ENCODE measurements around the gene ENDOV.

Gene ENDOV

DNA sequence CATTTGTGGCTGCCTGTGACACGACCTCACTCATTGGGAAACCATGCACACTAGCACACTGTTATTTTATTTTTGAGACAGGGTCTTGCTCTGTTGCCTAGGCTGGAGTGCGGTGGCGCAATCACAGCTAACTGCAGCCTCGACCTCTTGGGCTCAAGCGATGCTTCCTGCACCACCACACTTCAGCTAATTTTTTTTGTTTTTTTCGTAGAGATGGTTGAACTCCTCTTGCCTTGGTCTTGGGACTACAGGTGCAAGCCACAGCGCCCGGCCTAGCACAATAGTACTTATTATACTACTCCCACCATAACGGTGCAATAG is 64.2 kb downstream of the ENDOV start:
- no peak overlapping the region for H2AK5ac ChIP-seq (ENCODE audit: low read length, severe bottlenecking)
- H2BK5ac ChIP-seq (ENCODE audit: low read depth, low read length, poor library complexity, severe bottlenecking), result no peak overlapping the region
- peaks cover 44% of the 10 kb centered on the region for H3K4me1 ChIP-seq (ENCODE audit: control insufficient read depth, insufficient read depth, low read depth, low read length)
- no peak overlapping the region for H2BK120ac ChIP-seq (ENCODE audit: low read depth, low read length)
- H3K9ac ChIP-seq (ENCODE audit: low read length), result no peak overlapping the region
- no peak overlapping the region for H3K23ac ChIP-seq (ENCODE audit: low read length in 2 of 2)
- H3K18ac ChIP-seq (ENCODE audit: low read depth in 1 of 2, low read length in 2 of 2), result no peak overlapping the region
- no peaks in the 10 kb centered on the region for H3K9me3 ChIP-seq (ENCODE audit: control insufficient read depth, low read length)
- no peaks in the 10 kb centered on the region for H3K79me1 ChIP-seq (replicated peaks; ENCODE audit: low read length, poor library complexity, severe bottlenecking)
- H3K27me3 ChIP-seq (ENCODE audit: control insufficient read depth in 1 of 2, insufficient read depth in 1 of 2, low read length in 2 of 2), result peaks cover 76 to 87% of the 10 kb centered on the region in 2 experiments
- H4K8ac ChIP-seq (ENCODE audit: low read length), result no peak overlapping the region
- no peak overlapping the region for H4K91ac ChIP-seq (ENCODE audit: low read length)
- no peak overlapping the region for H3K4me3 ChIP-seq (ENCODE audit: insufficient read depth in 1 of 2, low read depth in 1 of 2, low read length in 2 of 2)
- H3K36me3 ChIP-seq (ENCODE audit: control insufficient read depth in 1 of 2, insufficient read depth in 2 of 2, low read depth in 1 of 2, low read length in 2 of 2), result no peaks in the 10 kb centered on the region
- no peak overlapping the region for H3K4ac ChIP-seq (ENCODE audit: low read depth in 1 of 2, low read length in 2 of 2)
- no peak overlapping the region for H3K14ac ChIP-seq (ENCODE audit: low read length in 2 of 2)
- no peak overlapping the region for H2AFZ ChIP-seq (ENCODE audit: low read depth, low read length)
- no peak for DNase-seq
- H2BK15ac ChIP-seq (ENCODE audit: low read depth, poor library complexity, severe bottlenecking), result no peak overlapping the region
- 60% methylated on average over 9 of the region's 9 CpGs for WGBS
- H3K27ac ChIP-seq (ENCODE audit: low read length, poor library complexity, severe bottlenecking), result no peak overlapping the region
- H3K4me2 ChIP-seq (ENCODE audit: low read length, poor library complexity, severe bottlenecking), result no peak overlapping the region
- no peak overlapping the region for H2BK12ac ChIP-seq (ENCODE audit: low read length in 2 of 2)

DNA sequence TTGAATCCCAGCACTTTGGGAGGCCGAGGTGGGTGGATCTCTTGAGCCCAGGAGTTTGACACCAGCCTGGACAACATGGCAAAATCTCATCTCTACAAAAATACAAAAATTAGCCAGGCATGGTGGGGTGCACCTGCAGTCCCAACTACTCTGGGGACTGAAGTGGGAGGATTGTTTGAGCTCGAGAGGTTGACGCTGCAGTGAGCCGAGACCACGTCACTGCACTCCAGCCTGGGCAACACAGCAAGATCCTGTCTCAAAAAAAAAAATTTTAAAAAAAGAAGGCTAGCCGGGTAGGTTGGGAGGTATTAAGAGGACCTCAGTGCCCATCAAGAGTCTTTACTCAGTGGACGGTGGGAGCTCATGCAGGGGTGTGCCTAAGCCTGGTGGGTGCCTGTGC is 65.3 kb downstream of the ENDOV start:
- Histone ChIP-seq H4K91ac (ENCODE audit: low read length) (no peak overlapping the region), H2BK120ac (ENCODE audit: low read depth, low read length) (no peak overlapping the region), H3K23ac (ENCODE audit: low read length in 2 of 2) (no peak overlapping the region), H3K14ac (ENCODE audit: low read length in 2 of 2) (no peak overlapping the region), H2BK12ac (ENCODE audit: low read length in 2 of 2) (no peak overlapping the region), H3K4me3 (ENCODE audit: insufficient read depth in 1 of 2, low read depth in 1 of 2, low read length in 2 of 2) (no peak overlapping the region), H2BK5ac (ENCODE audit: low read depth, low read length, poor library complexity, severe bottlenecking) (no peak overlapping the region), H2BK15ac (ENCODE audit: low read depth, poor library complexity, severe bottlenecking) (no peak overlapping the region), H3K79me1 (replicated peaks; ENCODE audit: low read length, poor library complexity, severe bottlenecking) (no peaks in the 10 kb centered on the region), H3K9me3 (ENCODE audit: control insufficient read depth, low read length) (no peaks in the 10 kb centered on the region), H3K9ac (ENCODE audit: low read length) (no peak overlapping the region), H3K4me1 (ENCODE audit: control insufficient read depth, insufficient read depth, low read depth, low read length) (peaks cover 39% of the 10 kb centered on the region), H3K4ac (ENCODE audit: low read depth in 1 of 2, low read length in 2 of 2) (no peak overlapping the region), H2AK5ac (ENCODE audit: low read length, severe bottlenecking) (no peak overlapping the region), H3K27ac (ENCODE audit: low read length, poor library complexity, severe bottlenecking) (no peak overlapping the region), H3K36me3 (ENCODE audit: control insufficient read depth in 1 of 2, insufficient read depth in 2 of 2, low read depth in 1 of 2, low read length in 2 of 2) (no peaks in the 10 kb centered on the region), H3K18ac (ENCODE audit: low read depth in 1 of 2, low read length in 2 of 2) (no peak overlapping the region), H2AFZ (ENCODE audit: low read depth, low read length) (no peak overlapping the region), H3K4me2 (ENCODE audit: low read length, poor library complexity, severe bottlenecking) (no peak overlapping the region), H3K27me3 (ENCODE audit: control insufficient read depth in 1 of 2, insufficient read depth in 1 of 2, low read length in 2 of 2) (peaks cover 66 to 78% of the 10 kb centered on the region in 2 experiments), H4K8ac (ENCODE audit: low read length) (no peak overlapping the region)
- whole genome bisulfite sequencing, result 92% methylated on average over 6 of the region's 7 CpGs
- DNase-seq, result no peak

DNA sequence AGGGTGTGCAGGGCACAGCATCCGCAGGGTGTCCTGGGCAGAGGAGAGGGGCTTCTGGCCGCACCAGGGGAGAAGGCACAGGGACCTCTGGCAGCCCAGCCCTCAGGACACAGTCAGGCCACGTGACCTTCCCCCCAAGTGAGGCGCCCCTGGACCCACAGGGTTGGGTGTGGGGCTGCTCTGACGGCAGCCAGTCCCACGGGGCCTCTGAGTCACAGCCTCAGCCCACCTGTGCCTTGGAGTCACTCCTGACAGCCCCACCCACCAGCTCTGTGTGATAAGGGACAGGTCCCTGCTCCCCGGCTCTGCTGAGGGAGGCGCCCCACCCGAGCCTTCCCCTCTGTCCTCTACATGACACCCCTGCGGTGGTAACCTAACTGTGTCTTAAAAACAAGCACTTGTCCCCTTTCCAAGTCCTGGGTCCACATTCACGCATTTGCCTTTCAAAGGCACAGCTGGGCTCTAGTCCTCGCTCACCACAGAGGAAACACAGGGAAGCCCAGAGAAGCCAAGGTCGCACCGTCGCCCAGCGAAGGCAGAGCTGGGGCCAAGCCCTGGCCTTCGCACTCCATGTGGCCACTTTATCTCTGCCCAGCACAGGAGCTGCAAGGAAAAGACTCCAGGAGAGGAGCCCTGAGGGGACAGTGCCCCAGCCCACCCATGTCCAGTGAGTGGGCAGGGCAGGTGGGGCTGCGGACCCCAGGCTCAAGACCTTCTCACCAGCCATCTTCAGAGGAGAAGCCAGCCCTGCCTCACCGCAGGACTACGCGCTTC is 66.5 kb downstream of the ENDOV start:
- H4K8ac ChIP-seq (ENCODE audit: low read length), result no peak overlapping the region
- H3K36me3 ChIP-seq (ENCODE audit: control insufficient read depth in 1 of 2, insufficient read depth in 2 of 2, low read depth in 1 of 2, low read length in 2 of 2), result no peaks in the 10 kb centered on the region
- H3K23ac ChIP-seq (ENCODE audit: low read length in 2 of 2), result peak overlapping the region in 1 of 2 experiments; percentile 42
- 62% methylated on average over 21 of the region's 21 CpGs for WGBS
- H2AFZ ChIP-seq (ENCODE audit: low read depth, low read length), result no peak overlapping the region
- H3K79me1 ChIP-seq (replicated peaks; ENCODE audit: low read length, poor library complexity, severe bottlenecking), result no peaks in the 10 kb centered on the region
- no peak overlapping the region for H3K4me3 ChIP-seq (ENCODE audit: insufficient read depth in 1 of 2, low read depth in 1 of 2, low read length in 2 of 2)
- no peak for DNase-seq
- peaks cover 26% of the 10 kb centered on the region for H3K4me1 ChIP-seq (ENCODE audit: control insufficient read depth, insufficient read depth, low read depth, low read length)
- no peak overlapping the region for H3K14ac ChIP-seq (ENCODE audit: low read length in 2 of 2)
- H3K9me3 ChIP-seq (ENCODE audit: control insufficient read depth, low read length), result no peaks in the 10 kb centered on the region
- no peak overlapping the region for H2BK120ac ChIP-seq (ENCODE audit: low read depth, low read length)
- peaks cover 74 to 86% of the 10 kb centered on the region in 2 experiments for H3K27me3 ChIP-seq (ENCODE audit: control insufficient read depth in 1 of 2, insufficient read depth in 1 of 2, low read length in 2 of 2)
- no peak overlapping the region for H3K4me2 ChIP-seq (ENCODE audit: low read length, poor library complexity, severe bottlenecking)
- no peak overlapping the region for H3K9ac ChIP-seq (ENCODE audit: low read length)
- H3K18ac ChIP-seq (ENCODE audit: low read depth in 1 of 2, low read length in 2 of 2), result no peak overlapping the region
- H2AK5ac ChIP-seq (ENCODE audit: low read length, severe bottlenecking), result no peak overlapping the region
- H3K4ac ChIP-seq (ENCODE audit: low read depth in 1 of 2, low read length in 2 of 2), result no peak overlapping the region
- no peak overlapping the region for H4K91ac ChIP-seq (ENCODE audit: low read length)
- no peak overlapping the region for H2BK5ac ChIP-seq (ENCODE audit: low read depth, low read length, poor library complexity, severe bottlenecking)
- H3K27ac ChIP-seq (ENCODE audit: low read length, poor library complexity, severe bottlenecking), result no peak overlapping the region
- no peak overlapping the region for H2BK15ac ChIP-seq (ENCODE audit: low read depth, poor library complexity, severe bottlenecking)
- H2BK12ac ChIP-seq (ENCODE audit: low read length in 2 of 2), result no peak overlapping the region

DNA sequence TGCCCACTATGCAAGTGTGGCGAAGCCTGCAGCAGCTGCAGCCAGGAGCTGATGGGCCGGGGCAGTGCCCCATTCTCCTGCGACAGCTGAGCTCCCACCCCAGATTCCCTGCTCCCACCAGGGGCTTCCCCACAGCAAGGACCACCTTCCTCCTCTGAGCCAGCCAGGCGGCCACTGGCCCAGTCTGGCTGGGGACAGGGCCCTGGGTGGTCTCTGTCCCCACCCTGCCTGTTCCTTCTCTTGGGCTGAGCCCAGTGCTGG is 67.0 kb downstream of the ENDOV start:
- H2BK12ac ChIP-seq (ENCODE audit: low read length in 2 of 2), result no peak overlapping the region
- H3K27me3 ChIP-seq (ENCODE audit: control insufficient read depth in 1 of 2, insufficient read depth in 1 of 2, low read length in 2 of 2), result peaks cover 75 to 88% of the 10 kb centered on the region in 2 experiments
- H3K4me3 ChIP-seq (ENCODE audit: insufficient read depth in 1 of 2, low read depth in 1 of 2, low read length in 2 of 2), result no peak overlapping the region
- no peak overlapping the region for H2BK15ac ChIP-seq (ENCODE audit: low read depth, poor library complexity, severe bottlenecking)
- H4K91ac ChIP-seq (ENCODE audit: low read length), result no peak overlapping the region
- H2AK5ac ChIP-seq (ENCODE audit: low read length, severe bottlenecking), result no peak overlapping the region
- H3K27ac ChIP-seq (ENCODE audit: low read length, poor library complexity, severe bottlenecking), result no peak overlapping the region
- DNase-seq, result no peak
- H2BK5ac ChIP-seq (ENCODE audit: low read depth, low read length, poor library complexity, severe bottlenecking), result no peak overlapping the region
- WGBS, result 96% methylated on average over 4 of the region's 4 CpGs
- H3K14ac ChIP-seq (ENCODE audit: low read length in 2 of 2), result no peak overlapping the region
- no peak overlapping the region for H2BK120ac ChIP-seq (ENCODE audit: low read depth, low read length)
- H3K4ac ChIP-seq (ENCODE audit: low read depth in 1 of 2, low read length in 2 of 2), result no peak overlapping the region
- no peak overlapping the region for H3K9ac ChIP-seq (ENCODE audit: low read length)
- H3K23ac ChIP-seq (ENCODE audit: low read length in 2 of 2), result no peak overlapping the region
- no peak overlapping the region for H2AFZ ChIP-seq (ENCODE audit: low read depth, low read length)
- H3K18ac ChIP-seq (ENCODE audit: low read depth in 1 of 2, low read length in 2 of 2), result no peak overlapping the region
- H4K8ac ChIP-seq (ENCODE audit: low read length), result no peak overlapping the region
- peaks cover 24% of the 10 kb centered on the region for H3K4me1 ChIP-seq (ENCODE audit: control insufficient read depth, insufficient read depth, low read depth, low read length)
- no peaks in the 10 kb centered on the region for H3K79me1 ChIP-seq (replicated peaks; ENCODE audit: low read length, poor library complexity, severe bottlenecking)
- H3K4me2 ChIP-seq (ENCODE audit: low read length, poor library complexity, severe bottlenecking), result no peak overlapping the region
- no peaks in the 10 kb centered on the region for H3K9me3 ChIP-seq (ENCODE audit: control insufficient read depth, low read length)
- no peaks in the 10 kb centered on the region for H3K36me3 ChIP-seq (ENCODE audit: control insufficient read depth in 1 of 2, insufficient read depth in 2 of 2, low read depth in 1 of 2, low read length in 2 of 2)
